SW 1271 (cell line): ENCODE results near the gene MIDN.
"Not testable (repeated sequence)": the region's sequence is repeated elsewhere in the genome, so short reads cannot be mapped to it uniquely, and the experiment has no call there.

Source experiments
- DNase-seq, 2 experiments: peaks; one replicate each; lab custom pipeline; 2025; lab: John Stamatoyannopoulos, UW

MIDN gene

DNA sequence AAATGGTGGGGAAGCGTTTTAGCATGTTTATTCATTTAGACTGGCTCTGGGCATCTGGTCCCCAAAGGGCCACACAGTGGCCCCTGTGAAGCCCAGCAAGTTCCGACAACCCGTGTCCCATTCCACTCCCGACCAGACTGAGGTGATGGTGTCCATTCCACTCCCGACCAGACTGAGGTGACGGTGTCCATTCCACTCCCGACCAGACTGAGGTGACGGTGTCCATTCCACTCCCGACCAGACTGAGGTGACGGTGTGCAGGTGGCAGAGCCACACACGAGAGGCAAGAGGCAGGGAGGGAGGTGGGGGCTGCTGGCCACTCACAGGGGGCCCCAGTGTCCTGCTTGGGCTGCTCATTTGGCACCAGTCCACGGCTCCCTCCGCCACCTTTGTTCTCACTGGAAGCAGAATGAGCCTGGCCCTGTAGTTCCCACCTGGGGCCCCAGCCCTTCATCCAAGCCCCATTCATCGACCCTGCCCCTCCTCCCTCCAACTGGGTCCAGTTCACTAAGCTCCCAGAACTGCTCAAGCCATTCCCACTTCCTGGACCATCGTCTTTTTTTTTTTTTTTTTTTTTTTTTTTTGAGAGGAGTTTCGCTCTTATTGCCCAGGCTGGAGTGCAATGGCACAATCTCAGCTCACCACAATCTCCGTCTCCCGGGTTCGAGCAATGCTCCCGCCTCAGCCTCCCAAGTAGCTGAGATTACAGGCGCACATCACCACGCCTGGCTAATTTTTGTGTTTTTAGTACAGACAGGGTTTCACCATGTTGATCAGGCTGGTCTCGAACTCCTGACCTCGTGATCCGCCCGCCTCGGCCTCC, 1.9 kb upstream of the MIDN start:
- DNase-seq, result not testable (repeated sequence)

DNA sequence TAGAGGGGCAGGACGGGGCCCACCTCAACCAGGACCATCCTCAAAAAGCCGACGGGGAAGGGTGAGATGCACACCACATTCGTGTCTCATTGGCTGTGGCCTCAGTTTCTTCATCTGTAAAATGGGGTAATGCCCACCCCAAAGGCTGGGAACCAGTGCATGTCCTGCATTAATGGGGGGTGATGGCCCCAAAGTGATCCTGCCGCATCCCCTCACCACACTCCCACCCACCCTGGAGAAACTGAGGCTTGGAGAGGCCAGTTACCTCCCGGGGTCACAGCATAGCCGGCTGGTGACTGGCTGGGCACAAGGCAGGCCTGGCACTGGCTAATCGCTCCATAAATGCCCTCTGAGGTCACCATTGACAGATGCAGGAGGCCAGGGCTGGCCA, 640 bp upstream of the MIDN start:
- DNase-seq, result no peak

- DNase-seq, result peak; percentile 55 to 90
Observed at GRCh38 chr19:1248786-1249297, 459 bp downstream of the MIDN start.

DNA sequence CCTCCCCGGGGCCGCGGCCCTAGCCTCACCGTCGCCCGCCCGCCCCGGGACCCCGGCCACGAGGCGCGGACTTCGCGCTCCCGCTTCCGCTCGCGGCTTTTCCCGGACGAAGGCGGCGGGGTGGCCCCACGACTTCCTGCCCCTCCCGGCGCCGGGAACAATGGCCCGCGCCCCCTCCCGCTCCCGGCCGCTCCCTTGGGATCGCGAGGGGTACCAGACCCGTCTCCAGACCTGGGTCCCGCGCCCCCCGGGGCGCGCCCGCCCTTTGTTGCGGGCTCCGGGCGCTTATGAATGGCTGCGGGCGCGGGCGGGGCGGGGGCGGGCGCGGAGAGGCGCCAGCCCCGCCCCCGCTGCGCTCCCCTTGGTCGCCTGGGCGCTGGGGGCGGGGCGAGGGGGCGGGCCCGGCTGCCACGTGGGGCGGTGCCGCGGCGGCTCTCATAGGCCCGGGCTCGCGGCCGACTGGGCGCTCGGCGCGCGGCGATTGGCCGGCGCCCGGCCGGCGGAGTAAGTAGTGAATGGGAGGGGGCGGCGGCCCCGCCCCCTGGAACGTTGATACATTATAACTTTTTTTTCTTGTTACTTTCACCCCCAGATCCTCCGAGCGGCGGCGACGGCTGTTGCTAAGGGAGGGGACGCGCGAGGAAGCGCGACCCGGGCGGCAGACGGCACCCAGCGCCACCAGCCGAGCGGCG, 1.1 kb downstream of the MIDN start:
- DNase-seq, result peak; percentile 77 to 94

DNA sequence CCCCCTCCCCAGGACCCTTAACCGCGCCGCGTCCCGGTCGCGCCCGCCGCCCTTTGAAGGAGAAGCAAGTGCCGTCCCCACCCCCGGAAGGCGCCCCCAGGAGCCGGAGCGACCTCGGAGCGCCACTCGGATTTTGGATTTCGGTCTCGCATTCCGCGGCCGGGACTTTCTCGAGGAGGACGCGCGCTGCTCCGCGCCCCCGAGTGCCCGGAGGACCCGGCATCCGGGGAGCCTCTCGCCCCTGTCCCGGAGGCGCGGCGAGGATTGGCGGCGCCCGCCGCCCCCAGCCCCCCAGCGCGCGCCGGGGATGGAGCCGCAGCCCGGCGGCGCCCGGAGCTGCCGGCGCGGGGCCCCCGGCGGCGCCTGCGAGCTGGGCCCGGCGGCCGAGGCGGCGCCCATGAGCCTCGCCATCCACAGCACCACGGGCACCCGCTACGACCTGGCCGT, 1.6 kb downstream of the MIDN start:
- DNase-seq, result no peak

GRCh38 chr19:1250437-1251260, 2.3 kb downstream of the MIDN start:
- peak in 1 of 2 experiments; percentile 33 for DNase-seq

DNA sequence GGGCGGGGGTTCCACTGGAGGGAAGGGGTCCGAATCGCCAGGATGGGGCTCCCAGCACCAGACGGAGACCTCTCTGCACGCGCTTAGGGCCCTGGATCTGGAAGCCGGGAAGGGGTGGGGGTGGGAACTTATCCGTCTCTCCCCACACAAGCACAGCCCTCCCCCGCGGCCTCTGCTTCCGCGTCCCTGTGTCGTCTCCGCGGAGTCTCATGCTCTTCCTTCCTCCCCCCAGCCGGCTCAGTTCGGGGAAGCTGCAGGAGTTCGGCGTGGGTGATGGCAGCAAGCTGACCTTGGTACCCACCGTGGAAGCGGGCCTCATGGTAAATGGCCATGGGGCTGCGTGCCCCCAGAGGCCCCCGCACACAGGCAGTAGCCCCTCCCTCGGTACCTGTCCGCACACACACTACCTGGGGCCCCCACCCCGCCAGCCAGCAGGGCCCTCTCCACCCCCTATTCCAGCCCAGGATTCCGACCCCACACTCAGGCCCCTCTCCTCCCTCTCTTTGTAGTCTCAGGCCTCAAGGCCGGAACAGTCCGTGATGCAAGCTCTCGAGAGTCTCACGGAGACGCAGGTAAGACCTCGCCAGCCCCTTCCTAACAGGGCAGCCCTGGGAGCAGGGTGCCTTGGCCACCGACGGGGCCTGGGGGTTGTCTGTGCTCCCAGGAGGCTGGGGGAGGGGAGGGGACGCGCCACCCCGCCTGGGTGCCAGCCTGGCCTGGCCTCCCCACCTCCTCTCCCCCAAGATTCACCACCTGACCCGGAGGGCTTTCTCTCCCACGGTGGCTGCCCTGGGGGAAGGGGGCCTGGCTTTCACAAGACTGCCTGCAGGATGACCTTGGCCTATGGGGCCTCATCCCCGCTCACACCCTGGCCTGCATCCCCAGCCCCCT, 3.2 kb downstream of the MIDN start:
- DNase-seq, result peak in 1 of 2 experiments; percentile 47

DNA sequence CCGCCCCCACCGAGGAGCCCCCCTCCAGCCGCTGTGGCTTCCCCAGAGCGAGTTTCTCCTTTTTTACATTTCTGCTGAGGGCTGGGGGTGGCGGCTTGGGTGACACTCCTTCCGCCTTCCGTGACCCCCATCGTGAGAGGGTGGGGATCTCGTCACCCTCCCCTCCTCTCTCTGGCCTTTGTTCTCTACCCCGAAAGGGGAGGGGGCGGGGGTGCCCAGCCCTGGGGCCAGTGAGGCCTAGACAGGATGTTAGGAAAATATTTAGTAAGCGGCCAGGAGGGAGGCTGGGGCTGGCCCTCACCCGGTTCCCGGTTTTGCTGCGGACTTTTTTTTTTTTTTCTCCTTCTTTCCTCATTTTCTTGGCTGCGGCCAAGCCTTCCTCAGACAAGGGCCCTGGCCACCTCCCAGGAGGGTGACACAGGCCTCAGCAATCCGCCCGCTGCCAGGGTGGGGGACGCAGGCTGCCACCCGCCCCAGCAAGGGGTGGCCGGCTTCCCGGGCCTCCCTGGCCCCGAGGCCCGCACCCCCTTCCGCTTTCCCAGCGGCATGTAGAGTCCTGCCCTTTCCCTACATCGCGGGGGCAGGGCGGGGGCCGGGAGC, 3.9 kb downstream of the MIDN start:
- DNase-seq, result peak in 1 of 2 experiments; percentile 67

DNA sequence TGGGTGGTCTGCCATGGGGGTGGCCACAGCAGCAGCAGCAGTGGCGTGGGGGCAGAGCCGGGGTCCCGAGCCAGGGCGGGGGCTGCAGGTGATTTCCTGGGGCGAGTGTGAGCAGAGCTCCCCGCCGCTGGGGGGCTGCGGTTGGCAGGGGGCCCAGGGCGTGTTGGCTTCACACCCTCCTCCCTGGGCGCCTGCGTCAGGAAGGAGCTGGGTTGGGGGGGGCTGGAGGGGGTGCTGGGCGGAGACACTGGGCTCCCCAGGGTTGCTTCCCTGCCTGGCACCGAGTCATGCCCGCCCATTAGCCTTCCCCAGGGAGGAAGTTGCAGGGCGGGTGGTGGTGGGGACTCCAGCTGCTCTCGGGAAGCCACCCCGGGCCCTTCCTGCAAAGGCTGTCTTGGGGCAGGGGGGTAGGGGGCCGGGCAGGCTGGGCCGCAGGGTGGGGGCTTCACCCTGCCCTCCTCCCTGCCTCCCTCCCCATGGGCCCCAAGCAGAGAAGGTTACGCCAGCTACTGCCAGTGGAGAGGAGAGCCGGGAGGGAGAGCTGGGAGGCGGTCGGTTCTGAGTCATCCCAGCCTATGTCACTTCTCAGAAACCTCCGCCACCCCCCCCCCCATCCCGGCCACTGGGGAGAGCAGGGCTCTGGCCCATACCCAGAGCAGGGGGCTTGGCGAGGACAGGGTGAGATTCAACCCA, 4.6 kb downstream of the MIDN start:
- DNase-seq, result peak; percentile 76 to 88

DNA sequence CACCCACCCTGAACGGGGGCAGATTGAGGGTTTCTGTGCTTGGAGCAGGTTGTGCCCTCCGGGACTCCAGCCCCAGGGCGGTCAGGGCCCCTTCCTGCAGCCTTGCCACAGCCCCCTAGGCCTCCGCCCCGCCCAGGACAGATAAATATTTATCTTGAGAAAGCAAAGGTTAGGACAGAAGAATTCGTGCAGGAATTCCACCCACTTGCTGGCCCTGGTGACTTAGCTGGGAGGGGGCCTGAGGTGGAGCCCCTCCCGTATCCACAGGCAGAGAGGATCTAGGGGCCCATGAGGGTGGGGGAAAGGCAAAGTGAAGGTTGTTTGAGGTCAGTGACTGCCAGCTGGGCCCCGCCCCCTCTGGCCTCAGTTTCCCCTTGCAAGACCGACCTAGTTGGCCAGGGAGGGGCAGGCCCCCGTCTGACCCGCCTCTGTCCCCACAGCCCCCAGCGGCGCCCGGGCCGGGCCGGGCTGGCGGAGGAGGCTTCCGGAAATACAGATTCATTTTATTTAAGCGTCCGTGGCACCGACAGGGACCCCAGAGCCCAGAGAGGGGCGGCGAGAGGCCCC, 5.2 kb downstream of the MIDN start:
- DNase-seq, result peak in 1 of 2 experiments; percentile 59

GRCh38 chr19:1254081-1254527, 5.7 kb downstream of the MIDN start:
- no peak for DNase-seq

DNA sequence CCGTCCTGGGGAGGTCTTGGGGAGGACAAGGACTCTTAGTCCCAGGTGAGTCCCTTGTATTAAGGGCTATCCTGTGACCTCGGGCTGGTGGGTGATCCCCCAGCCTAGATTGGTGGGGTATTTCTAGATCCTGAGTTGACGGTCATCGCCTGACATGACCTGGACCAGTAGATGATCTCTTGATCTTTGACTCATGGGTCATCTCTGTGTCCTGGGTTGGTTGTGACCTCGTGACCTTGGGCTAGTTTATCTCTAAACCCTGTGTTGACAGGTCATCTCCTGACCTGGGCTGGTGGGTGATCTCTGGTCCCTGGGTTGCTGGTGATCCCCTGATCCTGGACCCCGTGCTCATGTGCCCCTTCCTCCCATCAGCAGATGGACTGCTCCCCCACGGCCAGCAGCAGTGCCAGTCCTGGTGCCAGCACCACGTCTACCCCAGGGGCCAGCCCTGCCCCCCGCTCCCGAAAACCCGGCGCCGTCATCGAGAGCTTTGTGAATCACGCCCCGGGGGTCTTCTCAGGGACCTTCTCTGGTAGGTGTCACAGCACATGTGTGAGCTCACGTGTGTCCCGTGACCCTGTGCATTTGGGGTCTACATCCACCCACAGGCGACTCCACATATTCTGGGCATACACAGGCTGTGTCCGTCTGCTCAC, 6.3 kb downstream of the MIDN start:
- no peak for DNase-seq

GRCh38 chr19:1255186-1256161, 7.1 kb downstream of the MIDN start:
- DNase-seq, result no peak

DNA sequence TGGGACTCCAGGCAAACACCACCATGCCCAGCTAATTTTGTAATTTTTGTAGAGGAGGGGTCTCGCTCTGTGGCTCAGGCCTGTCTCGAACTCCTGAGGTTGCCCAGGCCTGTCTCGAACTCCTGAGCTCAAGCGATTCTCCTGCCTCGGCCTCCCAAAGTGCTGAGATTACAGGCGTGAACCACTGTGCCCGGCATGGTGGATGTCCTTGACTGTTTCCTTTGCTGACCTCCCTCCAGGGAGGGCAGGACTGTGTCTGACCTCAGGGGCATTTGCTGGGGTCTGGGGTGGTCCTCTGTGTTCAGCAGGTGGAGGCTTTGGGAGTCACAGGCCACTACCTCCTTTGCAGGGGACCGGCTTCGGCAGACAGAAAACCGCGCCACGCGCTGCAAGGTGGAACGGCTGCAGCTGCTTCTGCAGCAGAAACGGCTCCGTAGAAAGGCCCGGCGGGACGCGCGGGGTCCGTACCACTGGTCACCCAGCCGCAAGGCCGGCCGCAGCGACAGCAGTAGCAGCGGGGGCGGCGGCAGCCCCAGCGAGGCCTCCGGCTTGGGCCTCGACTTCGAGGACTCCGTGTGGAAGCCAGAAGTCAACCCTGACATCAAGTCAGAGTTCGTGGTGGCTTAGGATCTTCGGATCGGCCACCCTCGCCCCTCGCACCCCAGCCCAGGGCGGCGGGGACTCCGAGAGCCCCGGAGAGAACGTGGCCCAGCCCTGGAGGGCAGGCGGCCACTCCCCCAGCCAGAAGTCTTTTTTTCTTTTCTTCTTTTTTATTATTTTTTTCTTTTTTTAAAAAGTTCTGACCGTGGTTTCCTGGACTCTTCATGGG, 8.5 kb downstream of the MIDN start:
- no peak for DNase-seq

- DNase-seq, result no peak
Observed at GRCh38 chr19:1257475-1258162, 9.2 kb downstream of the MIDN start.

GRCh38 chr19:1258163-1258492, 9.7 kb downstream of the MIDN start:
- DNase-seq, result no peak
